ENCODE data around the gene TEX38. TPM values are rescaled to one million over a fixed set of nuclear protein-coding genes. Genes with fewer than 3 reads are reported as not detected.

The TEX38 gene
- total RNA-seq, 1 experiment from 2014 or later = 0.17 TPM

GRCh38 chr1:46655848-46656247 is 15.8 kb upstream of the TEX38 start:
- peaks cover 5% of the 10 kb centered on the region for H3K9me3 Mint-ChIP-seq
- no peak overlapping the region for H3K27ac Mint-ChIP-seq
- POLR2A ChIA-PET = no interaction called here
- no peak overlapping the region for H3K4me3 Mint-ChIP-seq
- H3K4me1 Mint-ChIP-seq = no peaks in the 10 kb centered on the region
- no peak for ATAC-seq
- TF ChIP-seq ZNF232 (CRISPR knock-in tag; IDR thresholded peaks at IDR 0.05) (no peak), ZNF138 (CRISPR knock-in tag; conservative IDR thresholded peaks at IDR 0.05) (no peak), ZNF671 (CRISPR knock-in tag; IDR thresholded peaks at IDR 0.05) (no peak), MAX (CRISPR knock-in tag; IDR thresholded peaks at IDR 0.05) (no peak), ATF2 (CRISPR knock-in tag; IDR thresholded peaks at IDR 0.05; ENCODE audit: borderline replicate concordance, low read depth) (no peak), ZNF121 (CRISPR knock-in tag; IDR thresholded peaks at IDR 0.05) (no peak), AR (CRISPR knock-in tag; IDR thresholded peaks at IDR 0.05) (no peak), NR2C2 (CRISPR knock-in tag; IDR thresholded peaks at IDR 0.05) (no peak), GTF2I (CRISPR knock-in tag; conservative IDR thresholded peaks at IDR 0.05) (no peak), ZNF317 (CRISPR knock-in tag; IDR thresholded peaks at IDR 0.05; ENCODE audit: borderline replicate concordance, low read depth) (no peak), TCF7 (CRISPR knock-in tag; IDR thresholded peaks at IDR 0.05; ENCODE audit: low read depth) (no peak), JAZF1 (CRISPR knock-in tag; IDR thresholded peaks at IDR 0.05) (no peak), ZMAT4 (CRISPR knock-in tag; IDR thresholded peaks at IDR 0.05) (no peak), JUN (CRISPR knock-in tag; IDR thresholded peaks at IDR 0.05) (no peak), ARID4B (CRISPR knock-in tag; IDR thresholded peaks at IDR 0.05; ENCODE audit: borderline replicate concordance) (no peak), GABPB1 (CRISPR knock-in tag; IDR thresholded peaks at IDR 0.05) (no peak), SP1 (CRISPR knock-in tag; conservative IDR thresholded peaks at IDR 0.05) (no peak), ZNF512 (CRISPR knock-in tag; IDR thresholded peaks at IDR 0.05; ENCODE audit: borderline replicate concordance) (no peak)
- no peaks in the 10 kb centered on the region for H3K27me3 Mint-ChIP-seq (ENCODE audit: low read depth)
- no peak for DNase-seq (ENCODE audit: low spot score)
- peaks cover 38% of the 10 kb centered on the region for H3K36me3 Mint-ChIP-seq
- CTCF ChIA-PET = no interaction called here

Data from WTC11 (cell line).